Omental fat pad (tissue), 4 donors: ENCODE data around the gene AOPEP. TPM values are rescaled to one million over a fixed set of nuclear protein-coding genes. Genes with fewer than 3 reads are reported as not detected.
A peak's percentile ranks its signal among the peaks of the same experiment; 100 is the strongest.

ENCODE experiments used
- ATAC-seq: fragments of 150-250 bp; one replicate; pipeline ENCODE4 v1.9.1; 2016; ENCODE audit warnings: mild to moderate bottlenecking, moderate library complexity; ENCODE audit not compliant: low FRiP score
- DNase-seq: peaks from one replicate; pipeline ENCODE4 v3.0.0-alpha.2; 2019; ENCODE audit warnings: low spot score
- CTCF ChIP-seq, 3 donors: fragments of 450-650 bp; IDR thresholded peaks; one replicate each; pipeline ENCODE4 v1.5.1; 2016 to 2017; ENCODE audit warnings: antibody characterized with exemption in 3 of 3, mild to moderate bottlenecking in 3 of 3, moderate library complexity in 2 of 3
- total RNA-seq, 4 donors: library from RNA; depleted of rRNA; stranded (reverse); fragments of >200 nt; gene quantifications; one replicate each; pipeline ENCODE4 v1.1.0, GENCODE V29; 2016

Gene AOPEP
- total RNA-seq, 4 donors from 2014 or later: 45.9 to 102 (median 55.1) TPM

GRCh38 chr9:94811074-94811473, 84.6 kb downstream of the AOPEP start:
- TF ChIP-seq CTCF (IDR thresholded peaks at IDR 0.05): no peak
- ATAC-seq (no peak), DNase-seq (no peak)

GRCh38 chr9:94812343-94812742, 85.8 kb downstream of the AOPEP start:
- ATAC-seq (peak; percentile 81), DNase-seq (no peak)
- TF ChIP-seq CTCF (IDR thresholded peaks at IDR 0.05): no peak

GRCh38 chr9:94813379-94813778, 86.9 kb downstream of the AOPEP start:
- no peak for TF ChIP-seq CTCF (IDR thresholded peaks at IDR 0.05)
- ATAC-seq: no peak
- no peak for DNase-seq

GRCh38 chr9:94817291-94818177, 91.0 kb downstream of the AOPEP start:
- DNase-seq: no peak
- no peak for ATAC-seq
- TF ChIP-seq CTCF (IDR thresholded peaks at IDR 0.05): no peak

- ATAC-seq (no peak), DNase-seq (no peak)
- TF ChIP-seq CTCF (IDR thresholded peaks at IDR 0.05): no peak
Measured at GRCh38 chr9:94818178-94818541, 91.7 kb downstream of the AOPEP start.

- DNase-seq (no peak), ATAC-seq (no peak)
- no peak for TF ChIP-seq CTCF (IDR thresholded peaks at IDR 0.05)
Measured at GRCh38 chr9:94819161-94819687, 92.7 kb downstream of the AOPEP start.
